Fibroblast of mammary gland (primary cell): ENCODE measurements around the gene FBXL17.

ENCODE experiments used
- DNase-seq: peaks from one replicate; pipeline ENCODE4 v3.0.0-alpha.2; 2010; ENCODE audit warnings: low read depth
- H3K4me3 ChIP-seq: 2 replicates; pipeline ENCODE4 v1.5.1; 2011; ENCODE audit warnings: low read depth, mild to moderate bottlenecking, low read length, moderate library complexity; ENCODE audit not compliant: control insufficient read depth
- TF ChIP-seq, protein P1 (sequence below): conservative IDR thresholded peaks from 2 replicates; pipeline ENCODE4 v1.5.1; 2011; ENCODE audit warnings: low read depth, low read length, inconsistent platforms; ENCODE audit not compliant: control insufficient read depth, insufficient read depth

FBXL17 gene

DNA sequence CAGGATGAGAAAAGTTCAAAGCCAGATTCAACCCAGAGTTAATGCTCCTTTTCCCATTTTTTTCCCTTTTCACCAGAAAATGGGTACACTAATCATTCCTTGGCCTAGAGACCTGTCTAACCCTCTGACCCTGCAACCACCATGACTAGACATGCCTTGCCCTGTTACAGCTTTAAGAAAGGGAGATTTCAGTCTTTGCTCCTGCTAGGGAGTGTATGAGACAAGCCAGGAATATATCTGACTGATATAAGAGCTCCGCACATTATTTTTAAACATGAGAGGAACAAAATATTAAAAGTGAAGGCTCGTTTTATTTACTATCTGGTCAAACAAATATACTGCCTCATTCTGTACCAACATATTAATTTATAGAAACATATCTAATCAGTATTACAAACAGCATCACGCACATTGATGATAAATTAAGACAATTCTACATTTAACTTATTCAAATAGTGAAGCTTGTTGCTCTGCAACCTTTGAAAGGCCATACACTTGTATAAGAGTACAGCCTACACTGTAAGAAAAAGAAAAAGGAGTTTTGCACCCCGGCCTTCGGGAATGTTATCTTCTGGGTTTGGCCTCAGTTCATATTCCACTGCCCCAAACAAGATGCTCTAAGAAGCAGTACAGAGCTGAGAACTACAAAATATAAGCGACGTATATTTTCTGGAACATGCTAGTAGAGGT is 132.7 kb downstream of the FBXL17 start:
- TF ChIP-seq, protein P1, sequence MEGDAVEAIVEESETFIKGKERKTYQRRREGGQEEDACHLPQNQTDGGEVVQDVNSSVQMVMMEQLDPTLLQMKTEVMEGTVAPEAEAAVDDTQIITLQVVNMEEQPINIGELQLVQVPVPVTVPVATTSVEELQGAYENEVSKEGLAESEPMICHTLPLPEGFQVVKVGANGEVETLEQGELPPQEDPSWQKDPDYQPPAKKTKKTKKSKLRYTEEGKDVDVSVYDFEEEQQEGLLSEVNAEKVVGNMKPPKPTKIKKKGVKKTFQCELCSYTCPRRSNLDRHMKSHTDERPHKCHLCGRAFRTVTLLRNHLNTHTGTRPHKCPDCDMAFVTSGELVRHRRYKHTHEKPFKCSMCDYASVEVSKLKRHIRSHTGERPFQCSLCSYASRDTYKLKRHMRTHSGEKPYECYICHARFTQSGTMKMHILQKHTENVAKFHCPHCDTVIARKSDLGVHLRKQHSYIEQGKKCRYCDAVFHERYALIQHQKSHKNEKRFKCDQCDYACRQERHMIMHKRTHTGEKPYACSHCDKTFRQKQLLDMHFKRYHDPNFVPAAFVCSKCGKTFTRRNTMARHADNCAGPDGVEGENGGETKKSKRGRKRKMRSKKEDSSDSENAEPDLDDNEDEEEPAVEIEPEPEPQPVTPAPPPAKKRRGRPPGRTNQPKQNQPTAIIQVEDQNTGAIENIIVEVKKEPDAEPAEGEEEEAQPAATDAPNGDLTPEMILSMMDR: no peak
- H3K4me3 ChIP-seq: no peak overlapping the region
- DNase-seq: no peak

GRCh38 chr5:108238936-108239887 is 142.7 kb downstream of the FBXL17 start:
- TF ChIP-seq, protein P1: no peak
- H3K4me3 ChIP-seq: no peak overlapping the region
- DNase-seq: peak; percentile 10

DNA sequence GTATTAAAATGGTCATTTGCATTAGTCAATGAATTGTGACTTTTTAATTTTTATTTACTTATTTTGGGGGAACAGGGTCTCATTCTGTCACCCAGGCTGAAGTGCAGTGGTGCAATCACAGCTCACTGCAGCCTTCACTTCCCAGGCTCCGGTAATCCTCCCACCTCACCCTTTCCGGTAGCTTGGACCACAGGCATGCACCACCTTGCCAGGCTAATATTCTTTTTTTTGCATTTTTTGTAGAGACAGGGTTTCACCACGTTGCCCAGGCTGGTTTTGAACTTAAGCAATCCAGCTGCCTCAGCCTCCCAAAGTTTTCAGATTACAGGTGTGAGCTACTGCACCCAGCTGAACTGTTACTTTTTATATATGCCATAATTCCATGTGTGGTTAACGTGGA is 143.4 kb downstream of the FBXL17 start:
- TF ChIP-seq, protein P1: no peak
- no peak for DNase-seq
- no peak overlapping the region for H3K4me3 ChIP-seq

DNA sequence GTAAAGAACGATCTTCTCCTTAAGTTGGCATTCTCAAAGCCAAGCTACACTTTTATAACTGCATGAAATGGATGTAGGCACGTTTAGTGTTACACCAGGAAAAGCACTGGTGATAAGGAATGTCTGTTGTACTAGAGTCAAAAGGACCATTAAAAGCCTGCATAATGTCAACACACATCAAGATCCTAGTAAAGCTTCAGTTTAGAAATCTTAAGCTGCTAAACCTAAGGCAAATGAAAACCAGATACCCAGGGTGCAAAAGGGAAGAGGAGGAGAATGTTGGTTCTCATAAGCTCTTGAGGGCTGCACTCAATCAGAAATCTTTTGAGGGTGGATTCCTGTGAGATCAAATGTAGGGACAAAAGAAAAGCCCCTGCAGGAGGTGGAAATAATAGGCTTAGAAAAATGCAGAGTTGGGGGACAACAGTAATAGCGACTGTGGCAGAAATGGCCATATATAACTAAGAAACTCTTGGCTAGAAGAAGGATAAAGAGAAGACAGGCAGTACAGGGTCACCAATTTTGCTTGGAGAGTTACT is 148.2 kb downstream of the FBXL17 start:
- TF ChIP-seq, protein P1: no peak
- DNase-seq: no peak
- no peak overlapping the region for H3K4me3 ChIP-seq

- no peak for DNase-seq
- H3K4me3 ChIP-seq: no peak overlapping the region
- TF ChIP-seq, protein P1: no peak
These were observed 149.1 kb downstream of the FBXL17 start for GRCh38 chr5:108232805-108233204.

- TF ChIP-seq, protein P1: no peak
- H3K4me3 ChIP-seq: no peak overlapping the region
- DNase-seq: no peak
These were observed 159.9 kb downstream of the FBXL17 start for GRCh38 chr5:108222011-108222410.
